ENCODE data around the gene SEC23A. TPM values are rescaled to one million over a fixed set of nuclear protein-coding genes. Genes with fewer than 3 reads are reported as not detected.

The SEC23A gene
- total and polyA plus RNA-seq, 2 experiments from 2014 or later: 192 to 246 TPM

DNA sequence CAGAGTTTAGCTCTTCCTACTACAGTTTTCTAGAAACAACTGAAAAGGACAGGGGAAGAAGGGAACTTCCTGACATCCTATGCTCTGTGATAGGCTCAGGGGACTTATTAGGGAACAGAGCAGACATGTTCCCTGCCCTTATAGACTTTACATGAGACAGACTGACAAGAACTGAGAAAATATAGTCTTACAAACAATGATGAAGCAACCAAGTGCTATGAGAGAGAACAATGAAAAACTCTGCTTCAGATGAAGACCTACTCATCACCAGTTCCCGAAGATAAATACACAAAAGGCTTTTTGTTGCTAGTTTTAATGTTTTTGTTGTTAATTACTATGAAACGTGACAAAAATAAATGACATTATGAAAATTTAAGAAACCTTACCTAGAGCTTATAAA is 115.3 kb downstream of the SEC23A start:
- TF ChIP-seq EZH2phosphoT487 (IDR thresholded peaks at IDR 0.05; ENCODE audit: insufficient read depth, low read depth): no peak
- TF ChIP-seq EZH2 (IDR thresholded peaks at IDR 0.05; ENCODE audit: insufficient read depth, poor library complexity, severe bottlenecking): no peak
- Histone ChIP-seq H3K27ac (no peak overlapping the region), H3K9me3 (ENCODE audit: low read depth) (no peaks in the 10 kb centered on the region), H3K4me1 (ENCODE audit: insufficient read depth) (no peaks in the 10 kb centered on the region), H3K79me2 (ENCODE audit: insufficient read depth) (no peaks in the 10 kb centered on the region), H2AFZ (no peak overlapping the region), H3K36me3 (ENCODE audit: low read depth) (no peaks in the 10 kb centered on the region), H3K4me2 (ENCODE audit: unreplicated experiment) (no peak overlapping the region), H3F3A (ENCODE audit: insufficient read depth) (no peaks in the 10 kb centered on the region), H3K4me3 (no peak overlapping the region), H4K20me1 (ENCODE audit: insufficient read depth) (no peaks in the 10 kb centered on the region), H3K27me3 (replicated peaks; ENCODE audit: insufficient read depth) (no peaks in the 10 kb centered on the region), H3K9me2 (ENCODE audit: insufficient read depth) (no peaks in the 10 kb centered on the region), H3K9ac (no peak overlapping the region)
- DNase-seq: no peak
- in situ Hi-C loops (cut with MboI): no loop called here
- 66 to 91% methylated on average over 2 of the region's 2 CpGs for WGBS, 2 experiments (ENCODE audit: low coverage in 1 of 2, low lambda C conversion rate in 2 of 2, missing lambda C conversion rate in 2 of 2)

DNA sequence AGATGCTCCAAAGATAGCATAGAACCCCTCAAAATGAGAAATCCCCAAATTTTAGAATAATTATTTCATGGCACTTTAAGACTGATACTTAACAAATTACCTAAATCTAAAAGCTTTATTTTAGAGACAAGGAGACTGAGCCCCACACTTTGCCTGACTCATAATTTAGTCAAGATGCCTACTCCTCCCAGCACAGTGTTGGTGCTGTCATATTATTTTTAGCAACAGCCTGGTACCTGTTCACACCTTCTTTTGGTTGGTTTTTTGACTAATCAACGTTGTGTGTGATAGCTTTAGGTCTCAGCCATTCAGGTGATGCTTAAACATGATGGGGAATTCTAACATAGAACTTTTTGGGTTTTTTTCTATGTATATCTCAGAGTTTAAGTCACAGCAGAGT is 120.2 kb downstream of the SEC23A start:
- Histone ChIP-seq H3K27ac (no peak overlapping the region), H3K36me3 (ENCODE audit: low read depth) (no peaks in the 10 kb centered on the region), H3F3A (ENCODE audit: insufficient read depth) (no peaks in the 10 kb centered on the region), H3K79me2 (ENCODE audit: insufficient read depth) (no peaks in the 10 kb centered on the region), H3K9me3 (ENCODE audit: low read depth) (no peaks in the 10 kb centered on the region), H3K9ac (no peak overlapping the region), H3K9me2 (ENCODE audit: insufficient read depth) (no peaks in the 10 kb centered on the region), H3K27me3 (replicated peaks; ENCODE audit: insufficient read depth) (no peaks in the 10 kb centered on the region), H3K4me3 (no peak overlapping the region), H3K4me1 (ENCODE audit: insufficient read depth) (no peaks in the 10 kb centered on the region), H4K20me1 (ENCODE audit: insufficient read depth) (no peaks in the 10 kb centered on the region), H3K4me2 (ENCODE audit: unreplicated experiment) (no peak overlapping the region), H2AFZ (no peak overlapping the region)
- DNase-seq: no peak
- 0% methylated on average over 1 of the region's 1 CpG for WGBS, 2 experiments (ENCODE audit: low coverage in 1 of 2, low lambda C conversion rate in 2 of 2, missing lambda C conversion rate in 2 of 2)
- no peak for TF ChIP-seq EZH2 (IDR thresholded peaks at IDR 0.05; ENCODE audit: insufficient read depth, poor library complexity, severe bottlenecking)
- TF ChIP-seq EZH2phosphoT487 (IDR thresholded peaks at IDR 0.05; ENCODE audit: insufficient read depth, low read depth): no peak
- in situ Hi-C loops (cut with MboI): no loop called here

DNA sequence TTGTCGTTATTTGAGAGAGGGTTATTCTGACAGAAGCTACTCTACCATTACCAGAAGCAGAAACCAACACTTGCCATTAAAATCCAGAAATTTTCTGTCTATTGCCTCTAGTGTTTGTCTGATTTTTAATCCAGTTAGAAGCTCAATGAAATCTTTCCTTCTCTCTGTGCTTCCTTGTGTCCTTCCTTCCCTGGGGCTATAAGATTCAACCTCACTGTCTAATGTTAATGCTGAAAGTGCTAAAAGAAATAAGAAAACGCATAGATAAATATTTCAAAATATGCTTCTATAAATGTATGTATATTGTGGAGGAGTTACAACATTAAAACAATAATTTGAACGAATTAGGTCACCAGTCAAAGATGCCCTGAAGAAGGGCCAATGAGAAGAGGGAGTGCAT is 120.8 kb downstream of the SEC23A start:
- TF ChIP-seq EZH2phosphoT487 (IDR thresholded peaks at IDR 0.05; ENCODE audit: insufficient read depth, low read depth): no peak
- TF ChIP-seq EZH2 (IDR thresholded peaks at IDR 0.05; ENCODE audit: insufficient read depth, poor library complexity, severe bottlenecking): no peak
- Histone ChIP-seq H3K79me2 (ENCODE audit: insufficient read depth) (no peaks in the 10 kb centered on the region), H3K9me2 (ENCODE audit: insufficient read depth) (no peaks in the 10 kb centered on the region), H3K27ac (no peak overlapping the region), H3K9me3 (ENCODE audit: low read depth) (no peaks in the 10 kb centered on the region), H3K9ac (no peak overlapping the region), H4K20me1 (ENCODE audit: insufficient read depth) (no peaks in the 10 kb centered on the region), H3F3A (ENCODE audit: insufficient read depth) (no peaks in the 10 kb centered on the region), H3K4me2 (ENCODE audit: unreplicated experiment) (no peak overlapping the region), H3K4me1 (ENCODE audit: insufficient read depth) (no peaks in the 10 kb centered on the region), H3K36me3 (ENCODE audit: low read depth) (no peaks in the 10 kb centered on the region), H3K4me3 (no peak overlapping the region), H2AFZ (no peak overlapping the region), H3K27me3 (replicated peaks; ENCODE audit: insufficient read depth) (no peaks in the 10 kb centered on the region)
- DNase-seq: no peak
- in situ Hi-C loops (cut with MboI): no loop called here
- 33 to 45% methylated on average over 3 of the region's 3 CpGs for WGBS, 2 experiments (ENCODE audit: low coverage in 1 of 2, low lambda C conversion rate in 2 of 2, missing lambda C conversion rate in 2 of 2)

Small RNA genes within 50 kb of the gene (small RNA-seq; reads per million reads assigned to genes)
- gene AL109628.1 (ENCODE audit: low read depth, low replicate concordance) (not detected), gene RF00019 (ENCODE audit: low read depth, low replicate concordance) (not detected)

Other genes with a start within 250 kb of the SEC23A start
- 13.9 and 25.5 TPM in 2 replicates for gene GEMIN2, start 11.1 kb upstream of the SEC23A start, total RNA-seq (2014; rRNA removed; shearing (Covaris generic))
- gene GEMIN2, start 11.1 kb upstream of the SEC23A start, polyA plus RNA-seq (2016; fragmentation: Nextera tagmentation; extraction: Ambion mirVana): 16.4 and 19.0 TPM in 2 replicates
- 28.3 and 32.0 TPM in 2 replicates for gene TRAPPC6B, start 67.1 kb upstream of the SEC23A start, total RNA-seq (2014; rRNA removed; shearing (Covaris generic))
- 25.6 and 26.4 TPM in 2 replicates for gene TRAPPC6B, start 67.1 kb upstream of the SEC23A start, polyA plus RNA-seq (2016; fragmentation: Nextera tagmentation; extraction: Ambion mirVana)
- gene PNN, start 72.0 kb upstream of the SEC23A start, total RNA-seq (2014; rRNA removed; shearing (Covaris generic)): 15.3 and 21.8 TPM in 2 replicates
- gene PNN, start 72.0 kb upstream of the SEC23A start, polyA plus RNA-seq (2016; fragmentation: Nextera tagmentation; extraction: Ambion mirVana): 32.3 and 39.7 TPM in 2 replicates
- 12.3 and 16.2 TPM in 2 replicates for gene MIA2, start 130.7 kb upstream of the SEC23A start, total RNA-seq (2014; rRNA removed; shearing (Covaris generic))
- 21.4 and 21.5 TPM in 2 replicates for gene MIA2, start 130.7 kb upstream of the SEC23A start, polyA plus RNA-seq (2016; fragmentation: Nextera tagmentation; extraction: Ambion mirVana)

Data from GM23248 (cell line).